ENCODE data around the gene NRP2. TPM values are rescaled to one million over a fixed set of nuclear protein-coding genes. Genes with fewer than 3 reads are reported as not detected.

NRP2 gene
- total and polyA plus RNA-seq, 2 donors (not counting 1 experiment from before 2014, with no cell fraction given), result 16.6 to 28.7 TPM

- no peaks in the 10 kb centered on the region for H3K27me3 ChIP-seq (ENCODE audit: control insufficient read depth, insufficient read depth, low read length)
- H2AFZ ChIP-seq (ENCODE audit: low read length), result no peak overlapping the region
- TF ChIP-seq EZH2 (IDR thresholded peaks at IDR 0.05; ENCODE audit: low read length, missing control alignments) (no peak), CTCF (conservative IDR thresholded peaks at IDR 0.05 in 1 of 2, IDR thresholded peaks at IDR 0.05 in 1 of 2; ENCODE audit: low read depth in 1 of 2, low read length in 2 of 2) (no peak)
- no peak overlapping the region for H3K27ac ChIP-seq (ENCODE audit: insufficient read depth, low read length)
- no peak overlapping the region for H3K9ac ChIP-seq (ENCODE audit: insufficient read depth, low read length)
- no peaks in the 10 kb centered on the region for H3K4me1 ChIP-seq (ENCODE audit: control insufficient read depth, extremely low read depth, insufficient read depth, low read length)
- no peaks in the 10 kb centered on the region for H3K79me2 ChIP-seq (ENCODE audit: control insufficient read depth, insufficient read depth, low read length)
- no peaks in the 10 kb centered on the region for H3K36me3 ChIP-seq (ENCODE audit: control insufficient read depth, insufficient read depth, low read length)
- no peak for DNase-seq (ENCODE audit: low read depth in 2 of 2)
- H3K4me2 ChIP-seq (ENCODE audit: extremely low read depth, insufficient read depth, low read length), result no peak overlapping the region
- H3K9me3 ChIP-seq (ENCODE audit: control insufficient read depth, insufficient read depth, low read depth, low read length), result no peaks in the 10 kb centered on the region
- H3K4me3 ChIP-seq (replicated peaks in 1 of 4; ENCODE audit: control extremely low read depth in 1 of 4, insufficient read depth in 1 of 4, low read depth in 3 of 4, low read length in 4 of 4), result no peak overlapping the region
- H4K20me1 ChIP-seq (ENCODE audit: control insufficient read depth, extremely low read depth, insufficient read depth, low read length), result no peaks in the 10 kb centered on the region
Measured at GRCh38 chr2:205782941-205783340, 100.6 kb downstream of the NRP2 start.

GRCh38 chr2:205783872-205784499, 101.7 kb downstream of the NRP2 start:
- no peak overlapping the region for H2AFZ ChIP-seq (ENCODE audit: low read length)
- TF ChIP-seq EZH2 (IDR thresholded peaks at IDR 0.05; ENCODE audit: low read length, missing control alignments), result no peak
- TF ChIP-seq CTCF (conservative IDR thresholded peaks at IDR 0.05 in 1 of 2, IDR thresholded peaks at IDR 0.05 in 1 of 2; ENCODE audit: low read depth in 1 of 2, low read length in 2 of 2), result no peak
- no peak overlapping the region for H3K4me3 ChIP-seq (replicated peaks in 1 of 4; ENCODE audit: control extremely low read depth in 1 of 4, insufficient read depth in 1 of 4, low read depth in 3 of 4, low read length in 4 of 4)
- H3K27ac ChIP-seq (ENCODE audit: insufficient read depth, low read length), result no peak overlapping the region
- H3K4me1 ChIP-seq (ENCODE audit: control insufficient read depth, extremely low read depth, insufficient read depth, low read length), result no peaks in the 10 kb centered on the region
- H3K9ac ChIP-seq (ENCODE audit: insufficient read depth, low read length), result no peak overlapping the region
- no peak for DNase-seq (ENCODE audit: low read depth in 2 of 2)
- H3K4me2 ChIP-seq (ENCODE audit: extremely low read depth, insufficient read depth, low read length), result no peak overlapping the region
- no peaks in the 10 kb centered on the region for H4K20me1 ChIP-seq (ENCODE audit: control insufficient read depth, extremely low read depth, insufficient read depth, low read length)
- H3K36me3 ChIP-seq (ENCODE audit: control insufficient read depth, insufficient read depth, low read length), result no peaks in the 10 kb centered on the region
- H3K27me3 ChIP-seq (ENCODE audit: control insufficient read depth, insufficient read depth, low read length), result no peaks in the 10 kb centered on the region
- no peaks in the 10 kb centered on the region for H3K9me3 ChIP-seq (ENCODE audit: control insufficient read depth, insufficient read depth, low read depth, low read length)
- no peaks in the 10 kb centered on the region for H3K79me2 ChIP-seq (ENCODE audit: control insufficient read depth, insufficient read depth, low read length)

GRCh38 chr2:205785507-205786260, 103.4 kb downstream of the NRP2 start:
- DNase-seq (ENCODE audit: low read depth in 2 of 2), result peak in 1 of 2 donors; percentile 89
- H3K27ac ChIP-seq (ENCODE audit: insufficient read depth, low read length), result no peak overlapping the region
- H3K9me3 ChIP-seq (ENCODE audit: control insufficient read depth, insufficient read depth, low read depth, low read length), result no peaks in the 10 kb centered on the region

More at GRCh38 chr2:205785507-205786260, 103.4 kb downstream of the NRP2 start:
- H3K36me3 ChIP-seq (ENCODE audit: control insufficient read depth, insufficient read depth, low read length), result no peaks in the 10 kb centered on the region
- no peak overlapping the region for H3K9ac ChIP-seq (ENCODE audit: insufficient read depth, low read length)
- H2AFZ ChIP-seq (ENCODE audit: low read length), result no peak overlapping the region
- H3K4me1 ChIP-seq (ENCODE audit: control insufficient read depth, extremely low read depth, insufficient read depth, low read length), result no peaks in the 10 kb centered on the region
- H3K4me2 ChIP-seq (ENCODE audit: extremely low read depth, insufficient read depth, low read length), result no peak overlapping the region
- TF ChIP-seq CTCF (conservative IDR thresholded peaks at IDR 0.05 in 1 of 2, IDR thresholded peaks at IDR 0.05 in 1 of 2; ENCODE audit: low read depth in 1 of 2, low read length in 2 of 2), result no peak
- no peak for TF ChIP-seq EZH2 (IDR thresholded peaks at IDR 0.05; ENCODE audit: low read length, missing control alignments)
- no peaks in the 10 kb centered on the region for H3K27me3 ChIP-seq (ENCODE audit: control insufficient read depth, insufficient read depth, low read length)
- no peaks in the 10 kb centered on the region for H3K79me2 ChIP-seq (ENCODE audit: control insufficient read depth, insufficient read depth, low read length)
- no peaks in the 10 kb centered on the region for H4K20me1 ChIP-seq (ENCODE audit: control insufficient read depth, extremely low read depth, insufficient read depth, low read length)
- H3K4me3 ChIP-seq (replicated peaks in 1 of 4; ENCODE audit: control extremely low read depth in 1 of 4, insufficient read depth in 1 of 4, low read depth in 3 of 4, low read length in 4 of 4), result no peak overlapping the region

All from fibroblast of lung (primary cell).